Endothelial cell of umbilical vein (primary cell): Measurements from ENCODE around the gene ZFYVE28. TPM values are rescaled to one million over a fixed set of nuclear protein-coding genes. Genes with fewer than 3 reads are reported as not detected.

Experiments
- BruUV-seq: library from RNA; stranded (reverse); fragments of 400-500 nt; replicated peaks from 2 replicates; lab custom pipeline; 2021; lab: Mats Ljungman, UMichigan
- CTCF ChIA-PET: fragments of 300-600, 350-600 bp; sonication (Branson Sonifier 250); formaldehyde crosslinking; loops from one replicate; lab custom pipeline; 2021; ENCODE audit warnings: antibody characterized with exemption, inconsistent platforms; lab: Charles Lee
- POLR2A ChIA-PET: fragments of 300-600, 350-600 bp; sonication (Branson Sonifier 250); formaldehyde crosslinking; loops from one replicate; lab custom pipeline; 2021; ENCODE audit warnings: antibody characterized with exemption, inconsistent platforms; lab: Charles Lee
- DNase-seq: peaks from one replicate; pipeline ENCODE4 v3.0.0-alpha.2; 2011; ENCODE audit warnings: low read depth, low spot score
- FAIRE-seq: peaks from 2 replicates; lab custom pipeline; 2011; peaks lifted over from hg19 to GRCh38; lab: Jason Lieb, UNC
- H2AFZ ChIP-seq: 2 replicates; pipeline ENCODE4 v1.6.0; 2012; ENCODE audit warnings: low read depth, low read length, control low read depth, inconsistent platforms
- H3K27ac ChIP-seq: 2 replicates; pipeline ENCODE4 v1.5.1; 2011; ENCODE audit warnings: low read depth, mild to moderate bottlenecking, control low read depth, low read length, moderate library complexity; ENCODE audit not compliant: insufficient read depth
- H3K27me3 ChIP-seq, 2 experiments: 2 replicates each; pipeline versions ENCODE4 v1.6.0 to v1.6.1; 2011; ENCODE audit warnings: low read length in 2 of 2, mixed read lengths in 1 of 2; ENCODE audit not compliant: control insufficient read depth in 2 of 2, insufficient read depth in 2 of 2
- H3K36me3 ChIP-seq, 2 experiments: 2 replicates in 1 of 2; 3 replicates in 1 of 2; pipeline ENCODE4 v1.5.1; 2011; ENCODE audit warnings: low read length in 2 of 2, mild to moderate bottlenecking in 1 of 2, moderate library complexity in 1 of 2; ENCODE audit not compliant: control insufficient read depth in 2 of 2, insufficient read depth in 2 of 2; ENCODE audit errors: extremely low read depth in 1 of 2
- H3K4me1 ChIP-seq: 3 replicates; pipeline ENCODE4 v1.5.1; 2011; ENCODE audit warnings: mild to moderate bottlenecking, low read length; ENCODE audit not compliant: control insufficient read depth, insufficient read depth; ENCODE audit errors: extremely low read depth
- H3K4me2 ChIP-seq: 2 replicates; pipeline ENCODE4 v1.6.1; 2011; ENCODE audit warnings: low read length, control low read depth, mixed read lengths; ENCODE audit not compliant: insufficient read depth
- H3K4me3 ChIP-seq, 3 experiments: fragments of 200-600 bp in 1 of 3; sonication (generic), shearing (Covaris generic) in 1 of 3; replicated peaks in 1 of 3; 2 replicates each; pipeline ENCODE4 v1.5.1; 2011 to 2016; ENCODE audit warnings: control low read depth in 3 of 3, low read length in 3 of 3, mild to moderate bottlenecking in 2 of 3, inconsistent platforms in 1 of 3, low read depth in 1 of 3, moderate library complexity in 1 of 3; ENCODE audit not compliant: insufficient read depth in 1 of 3
- H3K79me2 ChIP-seq: 2 replicates; pipeline ENCODE4 v1.6.0; 2012; ENCODE audit warnings: low read length, inconsistent platforms; ENCODE audit not compliant: control insufficient read depth, insufficient read depth
- H3K9ac ChIP-seq: replicated peaks from 2 replicates; pipeline ENCODE3; 2011; ENCODE audit warnings: low read length, control low read depth; ENCODE audit not compliant: insufficient read depth; ENCODE audit errors: extremely low read depth
- H3K9me1 ChIP-seq: replicated peaks from 3 replicates; pipeline ENCODE4 v1.6.0; 2011; ENCODE audit warnings: mild to moderate bottlenecking, low read length; ENCODE audit not compliant: control insufficient read depth, insufficient read depth; ENCODE audit errors: extremely low read depth
- H3K9me3 ChIP-seq: replicated peaks from 2 replicates; pipeline ENCODE4 v1.5.1; 2012; ENCODE audit warnings: low read length, inconsistent platforms; ENCODE audit not compliant: control insufficient read depth, insufficient read depth
- H4K20me1 ChIP-seq: replicated peaks from 2 replicates; pipeline ENCODE3; 2011; ENCODE audit warnings: mild to moderate bottlenecking, low read length; ENCODE audit not compliant: control insufficient read depth, insufficient read depth; ENCODE audit errors: extremely low read depth
- EZH2 ChIP-seq: IDR thresholded peaks from 2 replicates; pipeline ENCODE4 v1.6.1; 2012; ENCODE audit warnings: borderline replicate concordance, low read depth, mild to moderate bottlenecking, moderate library complexity, low read length, inconsistent platforms; ENCODE audit not compliant: severe bottlenecking
- FOS ChIP-seq: IDR thresholded peaks from 2 replicates; pipeline ENCODE4 v1.6.1; 2011; ENCODE audit warnings: mild to moderate bottlenecking, low read length, moderate library complexity, borderline replicate concordance; ENCODE audit not compliant: insufficient read depth
- GATA2 ChIP-seq: IDR thresholded peaks from 2 replicates; pipeline ENCODE4 v1.7.0; 2011; ENCODE audit warnings: low read depth, mild to moderate bottlenecking, moderate library complexity, mixed read lengths, low read length; ENCODE audit not compliant: insufficient read length, insufficient read depth
- JUN ChIP-seq: IDR thresholded peaks from 2 replicates; pipeline ENCODE4 v1.6.1; 2011; ENCODE audit warnings: borderline replicate concordance, low read depth; ENCODE audit not compliant: insufficient read length, insufficient read depth
- MYC ChIP-seq: IDR thresholded peaks from one replicate; pipeline ENCODE4 v1.6.1; 2011; ENCODE audit warnings: mild to moderate bottlenecking, low read depth, low read length
- POLR2A ChIP-seq: IDR thresholded peaks from 2 replicates; pipeline ENCODE4 v1.6.1; 2012; ENCODE audit warnings: low read depth, mild to moderate bottlenecking, control low read depth, low read length
- POLR2AphosphoS5 ChIP-seq: IDR thresholded peaks from 2 replicates; pipeline ENCODE4 v1.6.1; 2012; ENCODE audit warnings: low read depth, mild to moderate bottlenecking, control low read depth, low read length, moderate library complexity; ENCODE audit not compliant: insufficient read depth
- dilution Hi-C: fragments of 300-500 bp; cut with MboI; formaldehyde crosslinking; loops from one replicate; pipeline ENCODE4 v1.15.0; 2019; ENCODE audit warnings: low sequenced_read_pairs; ENCODE audit not compliant: extremely low pct_ligation_motif_present
- intact Hi-C: fragments of 100-400 bp; cut with micrococcal nuclease; formaldehyde crosslinking; loops from one replicate; pipeline ENCODE4 v1.10.0; 2022
- polyA plus RNA-seq, 4 experiments: library from polyadenylated mRNA; depleted of rRNA in 3 of 4; stranded (reverse) in 3 of 4; unstranded in 1 of 4; fragments of >200 nt; gene quantifications; 2 replicates each; pipeline versions ENCODE4 v1.2.1 to v1.2.3, GENCODE V29; 2011 to 2012; ENCODE audit warnings: missing spikeins in 1 of 4
- total RNA-seq: library from RNA; stranded (reverse); gene quantifications from 2 replicates; pipeline ENCODE4 v1.2.3, GENCODE V29; 2021
- TF ChIP-seq, protein P1 (sequence below): IDR thresholded peaks from 2 replicates; pipeline ENCODE4 v1.6.1; 2011; ENCODE audit not compliant: insufficient read depth, insufficient read length
- TF ChIP-seq, protein P2 (sequence below), 2 donors: IDR thresholded peaks; 1 replicate in 1 of 2; 2 replicates in 1 of 2; pipeline ENCODE4 v1.5.1; 2011; ENCODE audit warnings: low read length in 2 of 2, mild to moderate bottlenecking in 2 of 2, moderate library complexity in 2 of 2, control low read depth in 1 of 2, inconsistent platforms in 1 of 2, low read depth in 1 of 2; ENCODE audit not compliant: insufficient read depth in 1 of 2; ENCODE audit errors: extremely low read depth in 1 of 2

Gene ZFYVE28
- total and polyA plus RNA-seq, 2 donors (not counting 3 experiments of a cell fraction or from before 2014, with no cell fraction given) = 5.8 to 7.1 TPM

DNA sequence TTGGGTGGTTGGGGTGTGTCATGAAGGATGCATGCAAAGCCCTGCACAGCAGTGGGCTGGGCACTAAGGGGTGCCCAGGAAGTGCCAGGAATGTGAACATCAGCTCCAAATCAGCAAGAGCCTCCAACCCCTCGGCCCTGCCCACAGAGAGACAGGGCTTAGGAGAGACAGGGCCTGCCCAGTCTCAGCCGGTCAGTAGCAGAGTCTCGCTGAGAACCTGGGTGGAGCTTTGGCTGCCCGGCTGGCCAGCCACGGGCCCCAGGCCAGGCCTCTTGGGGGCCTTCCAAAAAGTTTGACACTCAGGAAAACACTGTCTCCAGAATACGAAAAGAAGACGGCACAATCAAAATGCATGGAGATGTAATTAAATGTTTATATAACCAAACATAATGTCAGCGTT is 152.3 kb downstream of the ZFYVE28 start:
- Histone ChIP-seq H3K27ac (no peak overlapping the region), H3K4me1 (peaks cover 5% of the 10 kb centered on the region), H3K4me2 (no peak overlapping the region), H3K27me3 (no peaks in the 10 kb centered on the region), H3K9ac (no peak overlapping the region), H3K9me3 (no peaks in the 10 kb centered on the region), H3K4me3 (no peak overlapping the region), H4K20me1 (no peaks in the 10 kb centered on the region), H3K79me2 (no peaks in the 10 kb centered on the region), H2AFZ (no peak overlapping the region), H3K36me3 (no peaks in the 10 kb centered on the region), H3K9me1 (no peaks in the 10 kb centered on the region)
- no TSS peak for BruUV-seq
- dilution Hi-C loops = no loop called here
- DNase-seq = no peak
- CTCF ChIA-PET = interaction anchor here (1.0 kb wide), 1 partner anchor 146 kb away, joined by 3 read pairs; no protein-coding TSS in a partner anchor
- intact Hi-C loops = no loop called here
- POLR2A ChIA-PET = no interaction called here
- TF ChIP-seq GATA2 (no peak), POLR2AphosphoS5 (no peak), JUN (no peak), FOS (no peak), MYC (no peak), EZH2 (no peak), POLR2A (no peak)
- TF ChIP-seq, protein P1, sequence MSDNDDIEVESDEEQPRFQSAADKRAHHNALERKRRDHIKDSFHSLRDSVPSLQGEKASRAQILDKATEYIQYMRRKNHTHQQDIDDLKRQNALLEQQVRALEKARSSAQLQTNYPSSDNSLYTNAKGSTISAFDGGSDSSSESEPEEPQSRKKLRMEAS = no peak
- TF ChIP-seq, protein P2, sequence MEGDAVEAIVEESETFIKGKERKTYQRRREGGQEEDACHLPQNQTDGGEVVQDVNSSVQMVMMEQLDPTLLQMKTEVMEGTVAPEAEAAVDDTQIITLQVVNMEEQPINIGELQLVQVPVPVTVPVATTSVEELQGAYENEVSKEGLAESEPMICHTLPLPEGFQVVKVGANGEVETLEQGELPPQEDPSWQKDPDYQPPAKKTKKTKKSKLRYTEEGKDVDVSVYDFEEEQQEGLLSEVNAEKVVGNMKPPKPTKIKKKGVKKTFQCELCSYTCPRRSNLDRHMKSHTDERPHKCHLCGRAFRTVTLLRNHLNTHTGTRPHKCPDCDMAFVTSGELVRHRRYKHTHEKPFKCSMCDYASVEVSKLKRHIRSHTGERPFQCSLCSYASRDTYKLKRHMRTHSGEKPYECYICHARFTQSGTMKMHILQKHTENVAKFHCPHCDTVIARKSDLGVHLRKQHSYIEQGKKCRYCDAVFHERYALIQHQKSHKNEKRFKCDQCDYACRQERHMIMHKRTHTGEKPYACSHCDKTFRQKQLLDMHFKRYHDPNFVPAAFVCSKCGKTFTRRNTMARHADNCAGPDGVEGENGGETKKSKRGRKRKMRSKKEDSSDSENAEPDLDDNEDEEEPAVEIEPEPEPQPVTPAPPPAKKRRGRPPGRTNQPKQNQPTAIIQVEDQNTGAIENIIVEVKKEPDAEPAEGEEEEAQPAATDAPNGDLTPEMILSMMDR (IDR thresholded peaks at IDR 0.05; ENCODE audit: extremely low read depth in 1 of 2, insufficient read depth in 1 of 2, low read depth in 1 of 2, low read length in 2 of 2) = no peak
- FAIRE-seq = no peak
